GM19324 (cell line): ENCODE data around the gene ANKIB1.
A peak's percentile ranks its signal among the peaks of the same experiment; 100 is the strongest.

Experiments
- ATAC-seq: cut with Tn5 transposase; IDR thresholded peaks from one replicate; pipeline ENCODE4 v1.9.1; 2021; ENCODE audit warnings: mild to moderate bottlenecking, moderate library complexity; ENCODE audit not compliant: unreplicated experiment, low FRiP score

The ANKIB1 gene

GRCh38 chr7:92266415-92267241, 20.9 kb downstream of the ANKIB1 start:
- ATAC-seq, result no peak

GRCh38 chr7:92268921-92269320, 23.1 kb downstream of the ANKIB1 start:
- ATAC-seq, result no peak

DNA sequence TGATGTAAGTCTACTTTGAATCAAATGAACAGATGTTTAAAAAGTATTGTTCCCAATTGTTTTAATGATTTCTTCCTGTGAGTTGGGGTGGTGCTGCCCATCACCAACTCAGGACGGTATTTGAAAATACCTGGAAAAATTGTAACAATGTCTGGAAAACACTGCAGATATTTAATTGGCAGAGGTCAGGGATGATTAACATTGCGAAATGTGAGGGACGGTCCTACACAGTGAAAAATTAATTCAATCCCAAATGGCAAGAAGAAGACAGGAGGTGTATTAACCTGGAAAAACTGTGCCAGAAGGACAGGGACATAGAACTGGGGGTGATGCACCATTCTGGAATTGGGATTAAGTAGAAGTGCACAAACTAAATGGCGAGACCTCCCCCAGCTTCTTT, 29.6 kb downstream of the ANKIB1 start:
- ATAC-seq, result no peak

- peak; percentile 77 for ATAC-seq
Measured at GRCh38 chr7:92276460-92276864, 30.7 kb downstream of the ANKIB1 start.

DNA sequence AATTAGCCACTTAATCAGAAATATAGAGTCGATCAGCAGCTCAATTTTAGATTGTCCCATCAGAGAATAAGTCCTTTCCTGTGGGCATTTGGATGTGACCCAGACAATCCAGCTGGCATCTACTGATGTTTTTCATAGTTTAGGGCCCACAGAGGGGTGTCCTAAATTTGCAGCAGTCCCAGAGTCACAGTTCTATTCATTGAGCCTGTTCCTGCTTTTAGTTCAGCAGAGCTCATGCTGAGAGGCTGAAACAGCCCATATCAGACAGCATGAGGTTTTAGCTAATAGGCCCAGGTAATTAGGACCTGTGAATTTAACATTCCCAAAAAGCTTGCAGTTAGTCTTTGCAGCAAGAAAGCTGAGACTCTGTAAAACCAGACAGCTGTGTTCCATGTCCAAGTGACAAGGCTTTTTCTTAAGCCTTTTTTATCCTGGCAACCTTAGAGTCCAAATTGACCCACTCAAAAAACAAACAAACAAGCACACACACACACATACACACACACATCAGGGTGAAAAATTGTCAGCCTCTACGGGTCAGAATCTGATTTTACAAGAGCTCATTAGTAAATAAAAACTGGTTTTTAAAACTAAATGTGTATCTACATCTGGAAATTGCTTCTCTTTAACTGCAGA, 33.7 kb downstream of the ANKIB1 start:
- ATAC-seq, result no peak

DNA sequence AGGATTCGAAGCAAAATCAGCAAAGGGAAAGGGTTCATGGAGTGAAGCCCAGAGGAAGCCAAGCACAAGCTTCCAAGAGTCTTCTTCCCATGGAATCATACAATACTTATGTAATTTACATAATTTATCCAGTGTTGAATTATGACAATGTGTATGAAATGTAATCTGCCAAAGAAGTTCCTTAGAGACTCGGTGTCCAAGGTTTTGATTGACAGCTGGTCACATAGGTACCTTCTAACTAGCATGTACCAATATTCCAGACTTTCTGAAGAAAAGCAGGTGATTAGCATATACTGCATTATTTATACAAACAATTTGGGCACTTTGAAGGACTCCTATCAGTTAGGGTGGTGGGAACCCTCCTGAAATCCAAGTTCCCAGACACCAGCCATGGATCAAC, 35.3 kb downstream of the ANKIB1 start:
- no peak for ATAC-seq

GRCh38 chr7:92282221-92282814, 36.5 kb downstream of the ANKIB1 start:
- no peak for ATAC-seq

GRCh38 chr7:92282930-92283329, 37.2 kb downstream of the ANKIB1 start:
- ATAC-seq, result no peak

DNA sequence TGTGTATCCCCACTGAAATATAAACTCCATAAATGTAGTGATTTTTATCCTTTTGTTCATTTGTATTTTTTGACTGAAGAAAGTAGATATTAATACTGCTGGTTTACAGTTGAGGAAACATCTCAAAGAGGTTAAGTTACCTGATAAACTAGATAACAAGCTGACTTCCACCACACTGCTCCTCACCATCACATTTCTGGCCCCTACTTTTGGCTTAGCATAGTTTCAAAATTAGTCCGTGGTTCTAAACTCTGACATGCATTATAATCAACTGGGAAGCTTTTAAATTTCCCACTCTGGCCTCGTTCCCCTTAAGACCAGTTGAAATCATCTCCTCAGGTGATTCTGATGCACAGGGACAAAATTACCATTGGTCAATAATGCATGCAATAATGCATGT, 43.5 kb downstream of the ANKIB1 start:
- no peak for ATAC-seq

DNA sequence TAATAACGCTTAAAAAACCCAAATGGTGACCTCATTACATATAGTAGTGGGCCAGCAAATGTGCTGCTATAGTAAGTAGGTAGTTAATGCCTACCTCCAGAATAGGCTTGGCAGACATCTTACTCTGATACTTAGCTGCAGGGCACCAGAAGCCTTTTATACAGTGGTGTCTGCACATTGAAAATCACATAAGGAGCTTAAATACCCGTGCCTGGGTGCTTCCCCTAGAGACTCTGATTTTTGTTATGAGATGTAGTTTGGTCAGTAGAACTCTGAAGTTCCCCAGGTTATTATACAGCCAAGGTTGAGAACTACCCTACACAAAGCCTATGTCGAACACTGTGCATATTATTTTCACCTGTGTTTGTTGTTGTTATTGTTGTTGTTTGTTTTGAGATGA, 47.2 kb downstream of the ANKIB1 start:
- ATAC-seq, result no peak

GRCh38 chr7:92293896-92294590, 48.3 kb downstream of the ANKIB1 start:
- ATAC-seq, result no peak

DNA sequence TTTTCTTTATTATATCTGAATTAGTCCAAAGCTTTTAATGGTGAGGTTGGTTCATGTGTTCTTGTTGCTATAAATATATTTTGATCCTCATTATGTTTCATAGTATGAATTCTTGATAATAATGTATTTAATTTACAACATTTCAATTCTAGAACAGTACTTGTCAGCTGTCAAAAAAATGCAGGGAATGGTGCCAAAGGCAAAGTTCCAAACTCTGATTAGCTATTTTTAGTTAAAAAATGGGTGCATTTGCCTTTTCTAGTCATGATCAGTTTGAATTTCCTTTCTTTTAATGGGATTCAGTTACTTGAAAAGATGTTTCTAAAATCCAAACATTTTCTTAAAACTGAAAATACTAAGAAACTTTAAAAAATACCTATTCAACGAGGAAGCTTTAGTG, 49.6 kb downstream of the ANKIB1 start:
- ATAC-seq, result no peak

DNA sequence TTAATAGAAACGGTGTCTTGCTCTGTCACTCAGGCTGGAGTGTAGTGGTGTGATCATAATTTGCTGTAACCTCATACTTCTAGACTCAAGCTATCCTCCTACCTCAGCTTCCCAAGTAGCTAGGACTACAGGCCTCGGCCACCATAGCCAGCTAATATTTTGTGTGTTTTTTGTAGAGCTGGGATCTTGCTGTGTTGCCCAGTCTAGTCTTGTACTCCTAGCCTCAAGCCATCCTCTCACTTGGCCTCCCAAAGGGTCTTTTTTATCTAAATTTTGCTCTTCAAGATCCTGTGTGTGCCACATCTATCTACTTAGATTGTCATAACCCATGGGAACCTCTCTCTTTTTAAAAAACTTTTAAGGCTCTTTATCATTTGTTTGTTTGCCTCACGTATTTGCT, 50.5 kb downstream of the ANKIB1 start:
- ATAC-seq, result no peak

DNA sequence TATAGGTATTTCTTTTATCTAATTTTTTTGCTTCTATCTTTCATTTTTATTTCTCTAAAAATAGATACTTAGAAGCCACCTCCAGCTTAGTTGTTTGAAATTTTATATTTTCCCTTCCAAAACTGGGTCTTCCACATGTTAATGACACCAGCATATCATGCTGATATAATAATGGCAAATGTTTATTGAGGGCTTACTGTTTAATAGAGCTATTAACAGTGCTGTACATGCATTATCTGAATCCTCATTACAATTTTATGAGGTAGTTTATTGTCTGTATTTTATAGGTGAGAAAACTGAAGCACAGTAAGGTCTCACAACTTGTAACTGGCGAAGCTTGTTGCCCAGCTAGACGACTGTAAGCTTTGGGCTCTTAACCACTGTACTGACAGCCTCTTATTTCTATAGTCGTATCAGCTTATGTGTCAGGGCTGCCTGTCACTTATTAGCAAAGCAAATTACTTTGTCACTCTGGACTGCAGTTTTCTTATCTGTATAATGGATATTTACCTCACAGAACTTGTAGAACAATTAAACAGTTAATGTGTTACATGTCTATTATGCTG, 51.2 kb downstream of the ANKIB1 start:
- no peak for ATAC-seq

DNA sequence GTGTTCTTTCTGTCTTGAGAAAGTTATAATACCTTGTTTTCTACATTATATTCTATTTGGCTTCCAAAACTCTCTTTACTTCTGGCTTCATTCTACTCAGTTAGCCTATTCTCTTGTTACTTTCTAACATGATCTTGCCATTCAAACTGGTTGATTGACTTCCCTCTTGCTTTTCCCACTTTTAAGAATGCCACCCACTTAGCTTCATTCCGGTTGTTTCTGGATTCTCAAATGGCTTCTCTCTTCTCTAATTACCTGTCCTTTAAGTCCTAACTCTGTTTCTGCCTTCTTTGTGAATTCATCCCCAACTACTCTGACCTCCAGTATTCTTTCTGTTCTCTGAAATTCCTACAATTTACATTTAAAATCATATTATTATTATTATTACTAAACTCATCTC, 52.0 kb downstream of the ANKIB1 start:
- ATAC-seq, result no peak

DNA sequence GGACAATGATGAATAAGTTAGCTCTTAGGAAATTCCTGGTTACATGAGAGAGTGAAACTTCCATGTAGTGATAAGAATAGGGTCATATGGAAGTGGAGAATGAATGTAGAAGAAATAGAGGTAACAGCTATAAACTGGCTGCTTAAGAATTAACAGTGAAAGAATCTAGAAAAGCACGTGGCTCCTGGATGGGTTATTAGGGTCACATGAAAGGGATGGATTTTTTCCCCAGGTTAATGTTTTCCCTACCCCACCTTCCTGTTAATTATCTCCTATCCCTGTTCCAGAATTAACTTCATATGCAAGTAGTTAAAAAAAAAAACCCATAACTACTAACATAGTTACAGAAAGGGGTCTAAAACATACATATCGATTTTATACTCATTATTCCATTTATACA, 58.0 kb downstream of the ANKIB1 start:
- ATAC-seq, result no peak

GRCh38 chr7:92304406-92304893, 58.7 kb downstream of the ANKIB1 start:
- ATAC-seq, result no peak

GRCh38 chr7:92306153-92306552, 60.4 kb downstream of the ANKIB1 start:
- ATAC-seq, result no peak

GRCh38 chr7:92313055-92313454, 67.3 kb downstream of the ANKIB1 start:
- no peak for ATAC-seq

GRCh38 chr7:92319243-92319642, 73.5 kb downstream of the ANKIB1 start:
- ATAC-seq, result no peak

DNA sequence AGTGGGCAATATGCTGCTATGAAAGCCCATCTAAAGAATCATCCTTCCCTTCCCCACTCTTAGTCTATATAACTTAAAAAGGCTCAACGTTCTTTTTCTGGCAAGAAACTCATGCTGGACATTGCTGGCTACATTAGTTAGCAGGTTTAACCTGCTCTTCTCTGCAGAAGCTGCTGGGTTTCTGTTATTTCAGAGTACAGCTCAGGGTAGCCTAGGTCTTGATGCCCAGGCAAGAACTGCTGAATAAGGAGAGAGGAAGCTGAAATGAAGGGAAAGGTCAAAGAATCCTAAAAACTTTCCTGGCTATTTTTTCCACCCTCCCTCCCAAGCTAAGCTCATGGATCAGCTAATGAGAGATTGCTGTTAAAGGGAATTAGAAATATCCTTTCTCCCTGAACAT, 79.4 kb downstream of the ANKIB1 start:
- no peak for ATAC-seq
